Stimulated activated CD4-positive, alpha-beta T cell treated with anti-CD3 and anti-CD28 coated beads, Interleukin-1b, Interleukin-23, amount 100 ng/mL, for 48 hours (primary cell): Measurements from ENCODE around the gene TRAK1.

Experiments
- DNase-seq: peaks from one replicate; pipeline ENCODE4 v3.0.0-alpha.2; 2020

Gene TRAK1

GRCh38 chr3:42183991-42184632 lies 93.0 kb downstream of the TRAK1 start:
- no peak for DNase-seq

- DNase-seq, result no peak
These were observed 93.7 kb downstream of the TRAK1 start for GRCh38 chr3:42184651-42185443.

GRCh38 chr3:42187936-42188335 lies 96.8 kb downstream of the TRAK1 start:
- no peak for DNase-seq

DNA sequence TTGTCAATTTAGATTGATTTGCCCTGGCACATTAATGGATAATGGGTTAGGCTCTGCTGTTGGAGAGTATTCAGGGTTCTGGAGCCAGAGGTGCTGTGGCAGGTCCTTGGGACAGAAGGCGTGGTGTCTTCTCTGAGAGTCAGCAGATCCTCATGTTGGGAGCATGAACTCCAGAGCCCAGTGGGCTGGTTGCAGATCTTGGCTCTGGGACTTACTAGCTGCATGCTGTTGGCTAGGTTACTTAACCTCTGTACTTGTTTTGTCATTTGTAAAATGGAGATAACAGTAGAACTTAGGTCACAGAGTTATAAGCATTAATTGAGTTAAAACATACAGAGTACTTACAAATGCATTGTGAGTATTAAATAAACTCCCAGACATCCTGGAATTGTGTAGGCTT lies 97.2 kb downstream of the TRAK1 start:
- no peak for DNase-seq

DNA sequence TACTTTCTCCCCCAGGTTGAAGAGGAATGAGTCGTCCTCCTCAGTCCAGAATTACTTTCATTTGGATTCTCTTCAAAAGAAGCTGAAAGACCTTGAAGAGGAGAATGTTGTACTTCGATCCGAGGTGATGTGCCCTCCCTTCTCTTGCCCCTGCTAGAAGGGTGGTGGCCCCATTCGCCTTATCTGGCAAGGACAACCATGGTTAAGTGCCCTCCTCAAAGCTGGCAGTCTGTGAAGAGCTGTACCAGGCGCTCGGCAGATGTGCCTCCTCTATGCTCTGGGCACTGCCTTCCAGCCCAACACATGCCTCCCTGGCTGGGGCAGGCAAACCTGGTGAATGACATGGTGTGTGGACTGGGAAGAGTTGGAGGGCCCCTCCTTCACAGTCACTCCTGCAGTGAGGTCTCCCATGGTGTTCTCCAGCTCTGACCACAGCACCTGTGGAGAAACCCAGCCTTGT lies 97.9 kb downstream of the TRAK1 start:
- DNase-seq, result no peak

GRCh38 chr3:42189736-42190135 lies 98.6 kb downstream of the TRAK1 start:
- DNase-seq, result no peak

- DNase-seq, result peak; percentile 55
These were observed 99.7 kb downstream of the TRAK1 start for GRCh38 chr3:42190701-42191442.

DNA sequence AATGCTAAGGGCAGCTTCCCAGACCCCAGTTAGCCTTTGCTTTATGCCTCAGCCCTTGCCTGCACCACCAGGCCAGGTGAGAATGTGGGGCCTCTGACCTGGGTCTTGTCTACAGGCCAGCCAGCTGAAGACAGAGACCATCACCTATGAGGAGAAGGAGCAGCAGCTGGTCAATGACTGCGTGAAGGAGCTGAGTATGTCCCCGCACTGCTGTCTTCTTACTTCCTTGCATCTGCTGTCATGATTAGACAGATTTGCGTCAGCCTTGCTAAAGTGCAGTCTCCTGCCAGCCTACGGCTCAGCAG lies 100.2 kb downstream of the TRAK1 start:
- DNase-seq, result no peak

GRCh38 chr3:42192334-42193200 lies 101.4 kb downstream of the TRAK1 start:
- DNase-seq, result no peak

GRCh38 chr3:42194943-42195510 lies 103.9 kb downstream of the TRAK1 start:
- no peak for DNase-seq

- DNase-seq, result no peak
These were observed 104.7 kb downstream of the TRAK1 start for GRCh38 chr3:42195879-42196330.

DNA sequence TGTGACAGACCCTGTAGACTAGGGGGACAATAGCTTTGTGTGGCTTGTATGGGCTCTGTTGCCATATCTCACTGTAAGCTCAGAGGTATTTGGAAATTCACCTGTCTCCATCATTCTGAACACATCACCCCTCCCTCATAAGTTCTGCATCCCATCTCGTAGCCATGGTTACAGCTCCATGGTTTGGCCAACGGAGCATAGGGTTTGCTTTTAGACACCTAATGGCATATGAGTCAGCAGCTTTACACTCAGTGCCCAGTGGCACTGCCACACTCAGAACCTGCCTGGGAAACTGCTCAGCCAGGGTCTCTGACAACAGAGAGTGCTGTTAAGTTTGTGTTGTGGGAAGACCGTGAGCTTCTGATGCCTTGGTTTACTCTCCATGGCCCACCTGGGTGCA lies 107.6 kb downstream of the TRAK1 start:
- no peak for DNase-seq

GRCh38 chr3:42202217-42202865 lies 111.2 kb downstream of the TRAK1 start:
- DNase-seq, result no peak

DNA sequence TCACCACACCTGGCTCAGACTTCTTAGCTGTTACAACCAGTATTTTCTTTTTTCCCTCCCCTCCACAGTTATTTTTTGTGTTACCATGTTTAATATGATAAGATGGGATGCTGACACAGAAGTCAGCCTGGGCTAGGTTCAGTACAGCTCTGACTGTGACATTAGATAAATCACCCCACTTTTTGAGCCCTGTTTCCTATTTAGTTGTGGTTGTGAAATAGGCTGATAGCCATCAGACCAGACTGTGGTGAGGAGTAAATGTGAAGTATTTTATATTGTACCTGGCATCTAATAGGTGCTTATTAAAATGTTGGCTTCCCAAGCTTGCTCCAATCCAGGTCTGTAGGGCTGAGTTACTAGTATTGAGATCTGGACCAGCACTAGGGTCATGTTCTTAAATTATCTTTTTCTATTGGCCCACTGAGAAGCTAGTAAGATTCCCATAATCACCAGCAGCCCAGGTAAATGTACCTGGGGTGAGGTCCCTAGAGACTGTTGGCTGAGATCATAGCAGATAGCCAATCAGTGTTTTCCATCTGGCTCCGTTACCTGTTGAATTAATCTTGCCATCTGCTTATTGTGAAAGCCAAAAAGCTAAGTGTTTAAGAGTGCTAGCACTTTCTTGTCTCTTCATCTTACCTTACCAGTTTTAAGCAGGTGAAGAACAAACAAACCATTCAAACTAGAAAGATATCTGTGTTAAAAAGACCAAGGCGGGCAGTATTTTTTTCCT lies 113.9 kb downstream of the TRAK1 start:
- no peak for DNase-seq

DNA sequence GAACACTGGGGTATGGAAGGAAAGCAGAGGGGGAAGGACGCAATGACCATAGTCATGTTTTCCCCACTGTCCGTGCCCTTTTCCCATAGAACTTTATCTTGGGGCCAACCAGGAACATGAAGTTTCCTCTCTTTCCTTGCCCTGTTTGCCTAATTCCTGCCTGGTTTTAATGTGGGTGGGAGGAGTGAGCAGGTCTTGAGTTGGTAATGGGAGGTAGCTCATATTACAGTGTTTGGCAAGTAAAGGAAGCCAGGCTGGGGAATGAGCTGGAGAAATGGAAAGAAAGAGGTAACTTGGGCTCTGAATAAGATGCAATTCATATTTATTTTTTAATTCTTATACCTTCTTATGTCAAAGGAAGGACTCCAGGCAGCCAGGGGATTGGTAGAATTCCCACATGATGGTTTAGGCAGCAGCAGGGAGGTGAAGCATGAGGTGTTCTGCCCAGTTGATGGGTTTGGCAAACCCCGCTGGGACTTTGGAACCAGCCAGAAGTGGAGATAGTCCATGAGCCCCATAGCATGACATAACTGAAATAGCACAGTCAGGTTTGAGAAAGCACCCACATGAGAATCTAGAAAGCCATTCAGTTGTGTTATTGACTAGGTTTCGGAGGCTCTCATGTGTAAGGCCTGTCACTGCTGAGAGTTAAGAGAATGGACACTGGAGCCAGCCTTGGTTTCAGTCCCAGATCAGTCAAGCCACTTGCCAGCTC lies 114.8 kb downstream of the TRAK1 start:
- DNase-seq, result no peak

DNA sequence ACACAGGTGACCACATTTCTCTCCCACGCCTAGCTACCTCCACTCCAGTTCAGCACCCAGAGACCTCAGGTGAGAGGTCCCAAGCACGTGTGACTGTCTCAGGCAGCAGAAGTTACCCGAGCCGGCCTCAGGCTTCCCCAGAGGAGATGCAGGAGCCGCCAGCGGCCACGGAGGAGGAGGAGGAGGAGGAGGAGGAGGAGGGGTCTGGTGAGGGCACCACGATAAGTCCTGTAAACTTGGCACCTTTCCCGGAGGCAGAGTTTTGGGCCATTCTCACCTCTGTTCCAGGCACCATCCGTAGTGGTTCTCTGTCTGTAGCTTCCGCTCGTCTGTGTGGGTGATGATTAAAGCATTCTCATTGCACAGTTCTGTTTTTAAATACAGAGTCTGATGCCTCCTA lies 118.8 kb downstream of the TRAK1 start:
- DNase-seq, result no peak

DNA sequence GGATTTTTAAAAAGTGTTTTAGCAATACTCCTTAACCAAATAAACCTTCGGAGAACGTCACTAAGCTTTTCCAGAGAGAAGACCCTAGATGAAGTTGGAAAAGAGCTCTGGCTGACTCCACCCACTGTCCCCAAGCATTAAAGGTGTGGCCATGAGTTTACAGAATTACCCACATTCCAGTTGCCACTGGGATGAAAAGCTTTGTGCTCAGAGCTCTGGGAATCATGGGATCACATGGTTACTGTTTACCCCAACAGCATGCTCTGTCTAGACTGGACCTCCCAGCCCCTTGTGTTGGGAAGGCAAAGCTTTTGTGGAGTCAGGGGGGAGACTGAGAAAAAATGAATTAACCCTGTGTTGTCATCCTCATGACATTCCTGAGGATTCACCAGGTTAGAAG lies 119.6 kb downstream of the TRAK1 start:
- no peak for DNase-seq

DNA sequence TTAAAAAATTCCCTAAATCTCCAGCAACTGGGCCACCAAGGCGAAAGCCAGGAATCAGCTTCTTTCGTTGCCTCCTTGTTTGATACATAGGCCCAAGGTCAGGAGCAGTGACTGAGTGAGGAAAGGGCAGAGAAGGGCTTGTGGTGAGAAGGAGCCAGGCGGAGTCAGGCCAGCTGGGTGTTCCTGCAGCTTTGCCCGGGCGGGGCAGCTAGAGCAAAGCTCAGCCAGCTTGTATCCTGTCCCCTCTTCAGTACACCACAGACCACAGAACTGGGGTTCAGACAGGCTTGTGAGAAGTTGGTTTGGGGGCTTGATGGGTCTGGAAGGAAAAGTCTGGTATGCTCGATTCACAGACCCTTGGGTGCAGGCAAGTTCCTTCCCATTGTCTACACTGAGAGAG lies 122.3 kb downstream of the TRAK1 start:
- DNase-seq, result no peak

DNA sequence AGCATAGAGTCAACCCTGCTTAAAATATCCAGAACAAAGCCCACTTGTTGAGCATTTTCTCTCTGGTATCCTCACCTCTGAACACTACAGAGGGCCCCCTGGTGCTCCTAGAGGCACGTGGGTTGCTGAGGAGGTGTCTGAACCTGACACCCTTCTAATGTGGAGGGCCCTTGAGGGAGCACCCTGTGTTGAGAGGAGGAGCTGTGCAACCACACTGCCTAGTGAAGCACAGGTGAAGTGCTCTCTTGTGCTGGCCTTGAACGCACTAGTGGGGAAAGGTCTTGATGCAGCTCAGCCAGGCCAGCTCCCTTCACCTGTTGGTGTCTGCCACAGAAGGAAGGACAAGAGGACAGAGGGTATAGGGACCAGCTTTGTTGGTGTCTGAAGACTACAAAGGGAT lies 122.9 kb downstream of the TRAK1 start:
- DNase-seq, result no peak

DNA sequence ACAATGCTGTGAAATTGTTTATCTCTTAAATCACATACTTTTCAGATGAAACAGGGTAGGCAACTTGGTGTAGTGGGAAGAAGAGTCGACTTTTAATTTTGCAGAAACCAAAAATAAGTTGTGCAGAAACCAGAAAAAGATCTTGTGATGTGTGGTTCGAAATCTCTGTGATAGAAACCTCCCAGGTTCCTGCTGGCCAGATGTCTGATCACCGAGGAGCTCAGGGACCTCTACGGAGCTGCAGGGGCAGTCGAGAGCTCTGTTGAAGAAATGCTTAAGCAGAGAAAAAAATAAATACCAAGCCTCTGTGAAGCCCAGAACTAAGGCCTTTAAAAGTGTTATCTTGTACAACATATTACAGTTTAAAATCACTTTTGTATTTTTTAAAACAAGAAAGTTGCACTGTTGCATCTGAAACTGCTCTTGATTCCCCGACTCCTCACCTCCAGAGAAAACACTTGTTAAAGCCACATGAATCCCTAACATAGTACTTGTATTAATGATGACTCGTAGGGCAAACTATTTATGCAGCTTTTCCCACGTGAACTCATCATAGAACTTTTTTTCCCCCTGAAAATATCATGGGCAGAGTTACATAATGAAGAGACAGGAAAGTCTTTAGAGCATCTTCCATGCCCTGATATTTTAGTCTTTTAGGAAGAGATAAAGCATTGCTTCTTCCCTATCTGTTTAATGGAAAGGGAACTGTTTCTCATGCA lies 123.6 kb downstream of the TRAK1 start:
- DNase-seq, result no peak
